ENCODE results near the gene RNF168.
"Not testable (repeated sequence)": the region's sequence is repeated elsewhere in the genome, so short reads cannot be mapped to it uniquely, and the experiment has no call there.

DNA sequence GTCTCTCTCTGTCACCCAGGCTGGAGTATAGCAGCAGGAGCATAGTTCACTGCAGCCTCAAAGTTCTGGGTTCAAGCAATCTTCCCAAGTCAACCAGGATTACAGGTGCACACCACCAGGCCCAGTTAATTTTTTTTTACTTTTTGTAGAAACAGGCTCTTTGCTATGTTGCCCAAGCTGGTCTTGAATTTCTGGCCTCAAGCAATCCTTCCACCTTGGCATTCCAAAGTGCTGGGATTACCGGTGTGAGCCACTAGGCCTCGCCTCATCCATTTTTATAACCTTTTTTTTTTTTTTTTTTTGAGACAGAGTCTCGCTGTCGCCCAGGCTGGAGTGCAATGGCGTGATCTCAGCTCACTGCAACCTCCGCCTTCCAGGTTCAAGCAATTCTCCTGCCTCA, 79.1 kb downstream of the RNF168 start:
- TF ChIP-seq GABPB1 (CRISPR knock-in tag; IDR thresholded peaks at IDR 0.05); ESRRA (CRISPR knock-in tag; IDR thresholded peaks at IDR 0.05; ENCODE audit: borderline replicate concordance); TCF7 (CRISPR knock-in tag; IDR thresholded peaks at IDR 0.05; ENCODE audit: low read depth); IRF2 (CRISPR knock-in tag; IDR thresholded peaks at IDR 0.05; ENCODE audit: borderline replicate concordance, low read depth); TEAD1 (CRISPR knock-in tag; IDR thresholded peaks at IDR 0.05): not testable (repeated sequence)
- TF ChIP-seq, protein P1, sequence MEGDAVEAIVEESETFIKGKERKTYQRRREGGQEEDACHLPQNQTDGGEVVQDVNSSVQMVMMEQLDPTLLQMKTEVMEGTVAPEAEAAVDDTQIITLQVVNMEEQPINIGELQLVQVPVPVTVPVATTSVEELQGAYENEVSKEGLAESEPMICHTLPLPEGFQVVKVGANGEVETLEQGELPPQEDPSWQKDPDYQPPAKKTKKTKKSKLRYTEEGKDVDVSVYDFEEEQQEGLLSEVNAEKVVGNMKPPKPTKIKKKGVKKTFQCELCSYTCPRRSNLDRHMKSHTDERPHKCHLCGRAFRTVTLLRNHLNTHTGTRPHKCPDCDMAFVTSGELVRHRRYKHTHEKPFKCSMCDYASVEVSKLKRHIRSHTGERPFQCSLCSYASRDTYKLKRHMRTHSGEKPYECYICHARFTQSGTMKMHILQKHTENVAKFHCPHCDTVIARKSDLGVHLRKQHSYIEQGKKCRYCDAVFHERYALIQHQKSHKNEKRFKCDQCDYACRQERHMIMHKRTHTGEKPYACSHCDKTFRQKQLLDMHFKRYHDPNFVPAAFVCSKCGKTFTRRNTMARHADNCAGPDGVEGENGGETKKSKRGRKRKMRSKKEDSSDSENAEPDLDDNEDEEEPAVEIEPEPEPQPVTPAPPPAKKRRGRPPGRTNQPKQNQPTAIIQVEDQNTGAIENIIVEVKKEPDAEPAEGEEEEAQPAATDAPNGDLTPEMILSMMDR (IDR thresholded peaks at IDR 0.05): not testable (repeated sequence)
- TF ChIP-seq, protein P2, sequence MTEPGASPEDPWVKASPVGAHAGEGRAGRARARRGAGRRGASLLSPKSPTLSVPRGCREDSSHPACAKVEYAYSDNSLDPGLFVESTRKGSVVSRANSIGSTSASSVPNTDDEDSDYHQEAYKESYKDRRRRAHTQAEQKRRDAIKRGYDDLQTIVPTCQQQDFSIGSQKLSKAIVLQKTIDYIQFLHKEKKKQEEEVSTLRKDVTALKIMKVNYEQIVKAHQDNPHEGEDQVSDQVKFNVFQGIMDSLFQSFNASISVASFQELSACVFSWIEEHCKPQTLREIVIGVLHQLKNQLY (CRISPR knock-in tag; IDR thresholded peaks at IDR 0.05): not testable (repeated sequence)
- TF ChIP-seq, protein P3, sequence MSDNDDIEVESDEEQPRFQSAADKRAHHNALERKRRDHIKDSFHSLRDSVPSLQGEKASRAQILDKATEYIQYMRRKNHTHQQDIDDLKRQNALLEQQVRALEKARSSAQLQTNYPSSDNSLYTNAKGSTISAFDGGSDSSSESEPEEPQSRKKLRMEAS (CRISPR knock-in tag; IDR thresholded peaks at IDR 0.05): not testable (repeated sequence)
- TF ChIP-seq, protein P4, sequence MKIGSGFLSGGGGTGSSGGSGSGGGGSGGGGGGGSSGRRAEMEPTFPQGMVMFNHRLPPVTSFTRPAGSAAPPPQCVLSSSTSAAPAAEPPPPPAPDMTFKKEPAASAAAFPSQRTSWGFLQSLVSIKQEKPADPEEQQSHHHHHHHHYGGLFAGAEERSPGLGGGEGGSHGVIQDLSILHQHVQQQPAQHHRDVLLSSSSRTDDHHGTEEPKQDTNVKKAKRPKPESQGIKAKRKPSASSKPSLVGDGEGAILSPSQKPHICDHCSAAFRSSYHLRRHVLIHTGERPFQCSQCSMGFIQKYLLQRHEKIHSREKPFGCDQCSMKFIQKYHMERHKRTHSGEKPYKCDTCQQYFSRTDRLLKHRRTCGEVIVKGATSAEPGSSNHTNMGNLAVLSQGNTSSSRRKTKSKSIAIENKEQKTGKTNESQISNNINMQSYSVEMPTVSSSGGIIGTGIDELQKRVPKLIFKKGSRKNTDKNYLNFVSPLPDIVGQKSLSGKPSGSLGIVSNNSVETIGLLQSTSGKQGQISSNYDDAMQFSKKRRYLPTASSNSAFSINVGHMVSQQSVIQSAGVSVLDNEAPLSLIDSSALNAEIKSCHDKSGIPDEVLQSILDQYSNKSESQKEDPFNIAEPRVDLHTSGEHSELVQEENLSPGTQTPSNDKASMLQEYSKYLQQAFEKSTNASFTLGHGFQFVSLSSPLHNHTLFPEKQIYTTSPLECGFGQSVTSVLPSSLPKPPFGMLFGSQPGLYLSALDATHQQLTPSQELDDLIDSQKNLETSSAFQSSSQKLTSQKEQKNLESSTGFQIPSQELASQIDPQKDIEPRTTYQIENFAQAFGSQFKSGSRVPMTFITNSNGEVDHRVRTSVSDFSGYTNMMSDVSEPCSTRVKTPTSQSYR (CRISPR knock-in tag; IDR thresholded peaks at IDR 0.05): not testable (repeated sequence)
